Measurements from ENCODE around the gene SFXN3. TPM values are rescaled to one million over a fixed set of nuclear protein-coding genes. Genes with fewer than 3 reads are reported as not detected.

The SFXN3 gene
- total RNA-seq, 4 donors from 2014 or later, result 57.6 to 296 (median 74.3) TPM

GRCh38 chr10:101005361-101005760 is 25.7 kb upstream of the SFXN3 start:
- no peaks in the 10 kb centered on the region for H3K9me3 ChIP-seq
- 83% methylated on average over 22 of the region's 23 CpGs for WGBS
- no peaks in the 10 kb centered on the region for H3K27me3 ChIP-seq
- peaks cover 43% of the 10 kb centered on the region for H3K4me1 ChIP-seq
- peaks cover 45% of the 10 kb centered on the region for H3K36me3 ChIP-seq
- no peak for DNase-seq (ENCODE audit: low spot score in 2 of 2)
- no peak overlapping the region for H3K27ac ChIP-seq
- TF ChIP-seq CTCF (IDR thresholded peaks at IDR 0.05) (no peak), POLR2AphosphoS5 (IDR thresholded peaks at IDR 0.05) (no peak), EP300 (IDR thresholded peaks at IDR 0.05) (no peak), POLR2A (IDR thresholded peaks at IDR 0.05) (no peak)
- no peak overlapping the region for H3K4me3 ChIP-seq

GRCh38 chr10:101005869-101006567 is 25.0 kb upstream of the SFXN3 start:
- Histone ChIP-seq H3K36me3 (peaks cover 45% of the 10 kb centered on the region), H3K27me3 (no peaks in the 10 kb centered on the region), H3K27ac (no peak overlapping the region), H3K9me3 (no peaks in the 10 kb centered on the region), H3K4me1 (peaks cover 36% of the 10 kb centered on the region), H3K4me3 (no peak overlapping the region)
- no peak for TF ChIP-seq POLR2A (IDR thresholded peaks at IDR 0.05)
- TF ChIP-seq CTCF (IDR thresholded peaks at IDR 0.05), result no peak
- TF ChIP-seq POLR2AphosphoS5 (IDR thresholded peaks at IDR 0.05), result no peak
- no peak for TF ChIP-seq EP300 (IDR thresholded peaks at IDR 0.05)
- 100% methylated on average over 4 of the region's 4 CpGs for WGBS
- DNase-seq (ENCODE audit: low spot score in 2 of 2), result no peak

GRCh38 chr10:101006593-101007098 is 24.4 kb upstream of the SFXN3 start:
- H3K27me3 ChIP-seq, result no peaks in the 10 kb centered on the region
- H3K9me3 ChIP-seq, result no peaks in the 10 kb centered on the region
- no peak overlapping the region for H3K27ac ChIP-seq
- WGBS, result 94% methylated on average over 28 of the region's 33 CpGs
- DNase-seq (ENCODE audit: low spot score in 2 of 2), result no peak
- H3K4me1 ChIP-seq, result peaks cover 30% of the 10 kb centered on the region
- TF ChIP-seq CTCF (IDR thresholded peaks at IDR 0.05), result no peak
- TF ChIP-seq POLR2AphosphoS5 (IDR thresholded peaks at IDR 0.05), result no peak
- no peak for TF ChIP-seq EP300 (IDR thresholded peaks at IDR 0.05)
- TF ChIP-seq POLR2A (IDR thresholded peaks at IDR 0.05), result no peak
- H3K36me3 ChIP-seq, result peaks cover 45% of the 10 kb centered on the region
- H3K4me3 ChIP-seq, result no peak overlapping the region

GRCh38 chr10:101007099-101007711 is 23.8 kb upstream of the SFXN3 start:
- 57% methylated on average over 5 of the region's 11 CpGs for WGBS
- no peaks in the 10 kb centered on the region for H3K27me3 ChIP-seq
- TF ChIP-seq POLR2A (IDR thresholded peaks at IDR 0.05), result no peak
- TF ChIP-seq EP300 (IDR thresholded peaks at IDR 0.05), result no peak
- no peak for TF ChIP-seq POLR2AphosphoS5 (IDR thresholded peaks at IDR 0.05)
- TF ChIP-seq CTCF (IDR thresholded peaks at IDR 0.05), result no peak
- no peaks in the 10 kb centered on the region for H3K9me3 ChIP-seq
- H3K4me3 ChIP-seq, result no peak overlapping the region
- DNase-seq (ENCODE audit: low spot score in 2 of 2), result no peak
- peaks cover 27% of the 10 kb centered on the region for H3K4me1 ChIP-seq
- H3K27ac ChIP-seq, result no peak overlapping the region
- H3K36me3 ChIP-seq, result peaks cover 45% of the 10 kb centered on the region
